Renal pelvis (tissue), 12 donors: ENCODE measurements around the gene PCP4L1. TPM values are rescaled to one million over a fixed set of nuclear protein-coding genes. Genes with fewer than 3 reads are reported as not detected.
"Not testable (repeated sequence)": the region's sequence is repeated elsewhere in the genome, so short reads cannot be mapped to it uniquely, and the experiment has no call there.

Experiments used
- DNase-seq: peaks from one replicate; pipeline ENCODE4 v3.0.0-alpha.2; 2013
- long read RNA-seq, 16 experiments: transcript quantifications; one replicate each; lab custom pipeline, GENCODE V29; 2026
- polyA plus RNA-seq, 3 donors: library from polyadenylated mRNA; unstranded; fragments of 120-200 nt; gene quantifications; one replicate each; pipeline ENCODE4 v1.2.1, GENCODE V29; 2013; ENCODE audit not compliant: insufficient read length in 3 of 3

The PCP4L1 gene
- 1 to 10 TPM; 1.1 to 1.9 (median 1.8) TPM for polyA plus RNA-seq
- long read RNA-seq, donor 1: 0 reads
- long read RNA-seq, donor 2: 0 reads
- long read RNA-seq, donor 3: 0 reads
- long read RNA-seq, donor 4: 0 reads
- long read RNA-seq, donor 5: 0 reads
- long read RNA-seq, donor 6: 0 reads
- long read RNA-seq, donor 7, partial matches to known transcripts: 0 of 1 reads
- long read RNA-seq, donor 7, other reads (novel, unspliced or antisense): 0 of 1 reads
- long read RNA-seq, donor 8: 0 reads
- long read RNA-seq, donor 9: 0 reads
- long read RNA-seq, donor 10: 0 reads
- long read RNA-seq, donor 11: 0 reads
- long read RNA-seq, donor 12: 0 reads
- long read RNA-seq, donor 13: 0 reads
- long read RNA-seq, donor 14: 0 reads
- long read RNA-seq, donor 15, partial matches to known transcripts: 0 of 2 reads
- long read RNA-seq, donor 15, other reads (novel, unspliced or antisense): 0 of 2 reads
- long read RNA-seq, donor 16, partial matches to known transcripts: 0 of 1 reads
- long read RNA-seq, donor 16, other reads (novel, unspliced or antisense): 0 of 1 reads

GRCh38 chr1:161258439-161259344, at the start of gene PCP4L1:
TSS of gene PCP4L1 (plus strand) at chr1:161258745. CDS start at chr1:161258975, 230 bp downstream.
- DNase-seq: peak; percentile 65

- peak; percentile 69 for DNase-seq
Measured at GRCh38 chr1:161209790-161210409, 48.6 kb upstream of the PCP4L1 start.

- DNase-seq: no peak
Measured at GRCh38 chr1:161214369-161214768, 44.2 kb upstream of the PCP4L1 start.

- no peak for DNase-seq
Measured at GRCh38 chr1:161215076-161215475, 43.5 kb upstream of the PCP4L1 start, which contains the start of gene FCER1G. TSS of gene FCER1G (plus strand) at chr1:161215295. CDS start at chr1:161215322, 27 bp downstream.

- DNase-seq: no peak
Measured at GRCh38 chr1:161216945-161217712, 41.4 kb upstream of the PCP4L1 start.

- no peak for DNase-seq
Measured at GRCh38 chr1:161217831-161218230, 40.7 kb upstream of the PCP4L1 start.

- no peak for DNase-seq
Measured at GRCh38 chr1:161218301-161219077, 40.1 kb upstream of the PCP4L1 start.

GRCh38 chr1:161219078-161219892, 39.3 kb upstream of the PCP4L1 start:
- DNase-seq: no peak

- no peak for DNase-seq
Measured at GRCh38 chr1:161220002-161220401, 38.5 kb upstream of the PCP4L1 start.

GRCh38 chr1:161222175-161223019, 36.1 kb upstream of the PCP4L1 start:
- no peak for DNase-seq

- no peak for DNase-seq
Measured at GRCh38 chr1:161223805-161224694, 34.5 kb upstream of the PCP4L1 start.

GRCh38 chr1:161224695-161225087, 33.9 kb upstream of the PCP4L1 start:
- DNase-seq: not testable (repeated sequence)

GRCh38 chr1:161225178-161225533, 33.4 kb upstream of the PCP4L1 start:
- no peak for DNase-seq

- DNase-seq: peak; percentile 97
Measured at GRCh38 chr1:161225534-161226319, 32.8 kb upstream of the PCP4L1 start, which contains the start of gene TOMM40L. TSS of gene TOMM40L (plus strand) at chr1:161226060. CDS start at chr1:161226490, 430 bp downstream.

- DNase-seq: no peak
Measured at GRCh38 chr1:161226320-161226711, 32.2 kb upstream of the PCP4L1 start.

GRCh38 chr1:161226759-161227158, 31.8 kb upstream of the PCP4L1 start:
- no peak for DNase-seq
